ENCODE results near the gene DHFR2. TPM values are rescaled to one million over a fixed set of nuclear protein-coding genes. Genes with fewer than 3 reads are reported as not detected.
A peak's percentile ranks its signal among the peaks of the same experiment; 100 is the strongest.
"Not testable (repeated sequence)": the region's sequence is repeated elsewhere in the genome, so short reads cannot be mapped to it uniquely, and the experiment has no call there.

The DHFR2 gene
- total RNA-seq (2021) (6.5 and 9.8 TPM in 2 replicates), Bru-seq, nascent RNA (percentile 82 among the genes with signal in this experiment), BruChase-seq, experiment 1, labeled RNA remaining after a 2-hour chase (percentile 91 among the genes with signal in this experiment), BruChase-seq, experiment 2, labeled RNA remaining after a 6-hour chase (percentile 87 among the genes with signal in this experiment)
- long read RNA-seq, transcript DHFR2-201 (2 exons, 3,927 nt) = major isoform, 5 of 8 reads
- long read RNA-seq, partial matches to known transcripts = 0 of 8 reads
- long read RNA-seq, other reads (novel, unspliced or antisense) = 3 of 8 reads

- TSS peak; percentile 66 for BruUV-seq (replicated peaks)
- peak within 1 kb of the TSS; percentile 97 for H3K27ac ChIP-seq (ENCODE audit: low read depth, low read length, poor library complexity, severe bottlenecking)
- peak; percentile 98 for DNase-seq (ENCODE audit: low spot score)
- CTCF ChIA-PET = interaction anchor here (0.6 kb wide), 1 partner anchor 27 kb away, joined by 6 read pairs; no protein-coding TSS in a partner anchor
- H3K4me1 ChIP-seq (ENCODE audit: insufficient read depth, low read length, poor library complexity, severe bottlenecking) = peaks cover 14% of the 10 kb centered on the region
- peak within 1 kb of the TSS; percentile 84 for H3K4me3 ChIP-seq (ENCODE audit: low read depth, low read length, poor library complexity, severe bottlenecking)
- no peaks in the 10 kb centered on the region for H3K9me3 ChIP-seq (ENCODE audit: low read depth, low read length, poor library complexity, severe bottlenecking)
- H3K36me3 ChIP-seq (ENCODE audit: insufficient read depth, low read length, poor library complexity, severe bottlenecking) = peaks cover 8% of the 10 kb centered on the region
- H3K27me3 ChIP-seq (replicated peaks; ENCODE audit: insufficient read depth, low read depth, low read length, poor library complexity) = no peaks in the 10 kb centered on the region
- TF ChIP-seq EZH2 (IDR thresholded peaks at IDR 0.05; ENCODE audit: borderline replicate concordance, low read depth, low read length, poor library complexity, severe bottlenecking) (no peak), CTCF (conservative IDR thresholded peaks at IDR 0.05; ENCODE audit: low read depth, low read length) (no peak)
- intact Hi-C loops (cut with micrococcal nuclease; ENCODE audit: unreplicated experiment) = loop anchor here (1.0 to 5.0 kb wide), 3 partner anchors 58 to 200 kb away; partner anchors contain the start of gene ARL13B
- POLR2A ChIA-PET (ENCODE audit: low non-redundant PET) = interaction anchor here (0.7 kb wide), 1 partner anchor 73 kb away, joined by 8 read pairs; no protein-coding TSS in a partner anchor
Measured at GRCh38 chr3:94062513-94063404, at the start of gene DHFR2, which contains the start of gene NSUN3. Gene DHFR2, minus strand, starts transcription at chr3:94062916. Its CDS starts 1,405 bp downstream, at chr3:94061511. Gene NSUN3, plus strand, starts transcription at chr3:94063061. Its CDS starts 66 bp downstream, at chr3:94063127.

- DNase-seq (ENCODE audit: low spot score) = no peak
- POLR2A ChIA-PET (ENCODE audit: low non-redundant PET) = no interaction called here
- BruUV-seq (replicated peaks) = no TSS peak
- intact Hi-C loops (cut with micrococcal nuclease; ENCODE audit: unreplicated experiment) = loop anchor here (10.0 kb wide), 1 partner anchor 394 kb away; no protein-coding TSS in a partner anchor
- no peak overlapping the region for H3K4me3 ChIP-seq (ENCODE audit: low read depth, low read length, poor library complexity, severe bottlenecking)
- no peak overlapping the region for H3K27ac ChIP-seq (ENCODE audit: low read depth, low read length, poor library complexity, severe bottlenecking)
- no peaks in the 10 kb centered on the region for H3K27me3 ChIP-seq (replicated peaks; ENCODE audit: insufficient read depth, low read depth, low read length, poor library complexity)
- H3K36me3 ChIP-seq (ENCODE audit: insufficient read depth, low read length, poor library complexity, severe bottlenecking) = no peaks in the 10 kb centered on the region
- CTCF ChIA-PET = no interaction called here
- TF ChIP-seq EZH2 (IDR thresholded peaks at IDR 0.05; ENCODE audit: borderline replicate concordance, low read depth, low read length, poor library complexity, severe bottlenecking) (no peak), CTCF (conservative IDR thresholded peaks at IDR 0.05; ENCODE audit: low read depth, low read length) (no peak)
- H3K4me1 ChIP-seq (ENCODE audit: insufficient read depth, low read length, poor library complexity, severe bottlenecking) = peaks cover 13% of the 10 kb centered on the region
- H3K9me3 ChIP-seq (ENCODE audit: low read depth, low read length, poor library complexity, severe bottlenecking) = no peaks in the 10 kb centered on the region
Measured at GRCh38 chr3:94110854-94111253, 48.1 kb upstream of the DHFR2 start.

GRCh38 chr3:94110232-94110631, 47.5 kb upstream of the DHFR2 start:
- CTCF ChIA-PET; DNase-seq (ENCODE audit: low spot score); H3K36me3 ChIP-seq (ENCODE audit: insufficient read depth, low read length, poor library complexity, severe bottlenecking); POLR2A ChIA-PET (ENCODE audit: low non-redundant PET); H3K4me3 ChIP-seq (ENCODE audit: low read depth, low read length, poor library complexity, severe bottlenecking); BruUV-seq (replicated peaks); H3K27me3 ChIP-seq (replicated peaks; ENCODE audit: insufficient read depth, low read depth, low read length, poor library complexity); H3K9me3 ChIP-seq (ENCODE audit: low read depth, low read length, poor library complexity, severe bottlenecking); H3K27ac ChIP-seq (ENCODE audit: low read depth, low read length, poor library complexity, severe bottlenecking); H3K4me1 ChIP-seq (ENCODE audit: insufficient read depth, low read length, poor library complexity, severe bottlenecking): not testable (repeated sequence)
- intact Hi-C loops (cut with micrococcal nuclease; ENCODE audit: unreplicated experiment) = loop anchor here (10.0 kb wide), 1 partner anchor 395 kb away; no protein-coding TSS in a partner anchor
